GM13977 (cell line): ENCODE results near the gene JAKMIP3.

ENCODE experiments used
- DNase-seq: peaks from one replicate; pipeline ENCODE4 v3.0.0; 2012; ENCODE audit warnings: low spot score
- CTCF ChIP-seq: IDR thresholded peaks from 2 replicates; pipeline ENCODE4 v1.5.1; 2012; ENCODE audit warnings: mild to moderate bottlenecking, control low read depth; ENCODE audit not compliant: insufficient read depth; ENCODE audit errors: extremely low read depth, missing control alignments
- in situ Hi-C: fragments of 300-500 bp; cut with MboI; formaldehyde crosslinking; loops from one replicate; pipeline ENCODE4 v1.12.0; 2022; ENCODE audit warnings: low sequenced_read_pairs, low pct_unique_long_range_greater_than_20kb, mixed read lengths, inconsistent platforms; ENCODE audit not compliant: unreplicated experiment

The JAKMIP3 gene

DNA sequence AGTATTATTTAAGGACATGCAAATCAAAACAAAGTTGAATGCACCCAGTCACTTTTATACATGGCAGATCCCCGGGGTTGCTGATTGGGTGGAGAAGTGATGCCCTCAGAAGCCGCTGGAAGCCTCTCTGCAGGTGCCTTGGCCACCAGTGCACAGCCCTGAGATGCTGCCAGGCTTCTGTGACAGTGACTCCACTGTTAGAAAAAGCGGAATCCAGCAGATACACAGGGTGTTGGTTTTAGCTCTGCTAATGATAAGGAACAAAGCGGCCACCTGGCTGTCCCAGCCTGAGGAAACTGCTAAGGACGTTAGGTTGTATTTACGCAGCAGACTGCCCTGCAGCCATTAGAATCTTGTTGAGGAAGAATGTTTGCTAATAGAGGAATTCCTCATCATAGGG lies 47.5 kb downstream of the JAKMIP3 start:
- no peak for DNase-seq
- TF ChIP-seq CTCF, result no peak
- in situ Hi-C loops, result no loop called here

- no peak for DNase-seq
- in situ Hi-C loops, result no loop called here
- no peak for TF ChIP-seq CTCF
Observed at GRCh38 chr10:132113766-132114365, 48.1 kb downstream of the JAKMIP3 start.

GRCh38 chr10:132114953-132115520 lies 49.3 kb downstream of the JAKMIP3 start:
- DNase-seq, result no peak
- in situ Hi-C loops, result no loop called here
- TF ChIP-seq CTCF, result no peak
